Measurements from ENCODE around the gene NELL1.

Gene NELL1

GRCh38 chr11:20869123-20869522 lies 199.7 kb downstream of the NELL1 start:
- no peak for FAIRE-seq
- no peak for DNase-seq (ENCODE audit: low spot score)

GRCh38 chr11:20873054-20873453 lies 203.7 kb downstream of the NELL1 start:
- DNase-seq (ENCODE audit: low spot score) = no peak

GRCh38 chr11:20874358-20874757 lies 205.0 kb downstream of the NELL1 start:
- DNase-seq (ENCODE audit: low spot score) (no peak), FAIRE-seq (no peak)

More at GRCh38 chr11:20873054-20873453, 203.7 kb downstream of the NELL1 start:
- no peak for FAIRE-seq

- FAIRE-seq (no peak), DNase-seq (ENCODE audit: low spot score) (no peak)
Observed at GRCh38 chr11:20875889-20876288, 206.5 kb downstream of the NELL1 start.

- no peak for FAIRE-seq
- no peak for DNase-seq (ENCODE audit: low spot score)
Observed at GRCh38 chr11:20876738-20877137, 207.4 kb downstream of the NELL1 start.

GRCh38 chr11:20880094-20880493 lies 210.7 kb downstream of the NELL1 start:
- no peak for DNase-seq (ENCODE audit: low spot score)
- FAIRE-seq = no peak

- DNase-seq (ENCODE audit: low spot score) (no peak), FAIRE-seq (no peak)
Observed at GRCh38 chr11:20881328-20882079, 212.1 kb downstream of the NELL1 start.

- no peak for FAIRE-seq
- DNase-seq (ENCODE audit: low spot score) = no peak
Observed at GRCh38 chr11:20887137-20887536, 217.8 kb downstream of the NELL1 start.

GRCh38 chr11:20894296-20894695 lies 224.9 kb downstream of the NELL1 start:
- DNase-seq (ENCODE audit: low spot score) (no peak), FAIRE-seq (no peak)

- no peak for FAIRE-seq
- DNase-seq (ENCODE audit: low spot score) = no peak
Observed at GRCh38 chr11:20909995-20910726, 240.8 kb downstream of the NELL1 start.

GRCh38 chr11:20910733-20911132 lies 241.3 kb downstream of the NELL1 start:
- FAIRE-seq (no peak), DNase-seq (ENCODE audit: low spot score) (no peak)

GRCh38 chr11:20912065-20912821 lies 242.9 kb downstream of the NELL1 start:
- no peak for DNase-seq (ENCODE audit: low spot score)
- no peak for FAIRE-seq

GRCh38 chr11:20912922-20913512 lies 243.6 kb downstream of the NELL1 start:
- no peak for FAIRE-seq
- DNase-seq (ENCODE audit: low spot score) = no peak

GRCh38 chr11:20917306-20917705 lies 247.9 kb downstream of the NELL1 start:
- DNase-seq (ENCODE audit: low spot score) (no peak), FAIRE-seq (no peak)

- no peak for FAIRE-seq
Observed at GRCh38 chr11:20926799-20927540, 257.6 kb downstream of the NELL1 start.

GRCh38 chr11:20931029-20931428 lies 261.6 kb downstream of the NELL1 start:
- FAIRE-seq (no peak), DNase-seq (ENCODE audit: low spot score) (no peak)

More at GRCh38 chr11:20926799-20927540, 257.6 kb downstream of the NELL1 start:
- no peak for DNase-seq (ENCODE audit: low spot score)

GRCh38 chr11:20933086-20933485 lies 263.7 kb downstream of the NELL1 start:
- FAIRE-seq (no peak), DNase-seq (ENCODE audit: low spot score) (no peak)

- DNase-seq (ENCODE audit: low spot score) (no peak), FAIRE-seq (no peak)
Observed at GRCh38 chr11:20933958-20934357, 264.6 kb downstream of the NELL1 start.

- DNase-seq (ENCODE audit: low spot score) = no peak
- FAIRE-seq = no peak
Observed at GRCh38 chr11:20934516-20934915, 265.1 kb downstream of the NELL1 start.

GRCh38 chr11:20937826-20938225 lies 268.4 kb downstream of the NELL1 start:
- DNase-seq (ENCODE audit: low spot score) (no peak), FAIRE-seq (no peak)

GRCh38 chr11:20949585-20949984 lies 280.2 kb downstream of the NELL1 start:
- FAIRE-seq (no peak), DNase-seq (ENCODE audit: low spot score) (no peak)
